Fibroblast of pulmonary artery (primary cell): ENCODE results near the gene ZNF148.

Source experiments
- DNase-seq: peaks from one replicate; pipeline ENCODE4 v3.0.0-alpha.2; 2010; ENCODE audit warnings: low read depth
- H3K4me3 ChIP-seq: replicated peaks from 2 replicates; pipeline ENCODE4 v1.5.1; 2011; ENCODE audit warnings: low read depth, mild to moderate bottlenecking, control low read depth, low read length, moderate library complexity
- CTCF ChIP-seq: IDR thresholded peaks from 2 replicates; pipeline ENCODE4 v1.5.1; 2011; ENCODE audit warnings: mild to moderate bottlenecking, control low read depth, low read length, inconsistent platforms; ENCODE audit errors: missing control alignments

Gene ZNF148

DNA sequence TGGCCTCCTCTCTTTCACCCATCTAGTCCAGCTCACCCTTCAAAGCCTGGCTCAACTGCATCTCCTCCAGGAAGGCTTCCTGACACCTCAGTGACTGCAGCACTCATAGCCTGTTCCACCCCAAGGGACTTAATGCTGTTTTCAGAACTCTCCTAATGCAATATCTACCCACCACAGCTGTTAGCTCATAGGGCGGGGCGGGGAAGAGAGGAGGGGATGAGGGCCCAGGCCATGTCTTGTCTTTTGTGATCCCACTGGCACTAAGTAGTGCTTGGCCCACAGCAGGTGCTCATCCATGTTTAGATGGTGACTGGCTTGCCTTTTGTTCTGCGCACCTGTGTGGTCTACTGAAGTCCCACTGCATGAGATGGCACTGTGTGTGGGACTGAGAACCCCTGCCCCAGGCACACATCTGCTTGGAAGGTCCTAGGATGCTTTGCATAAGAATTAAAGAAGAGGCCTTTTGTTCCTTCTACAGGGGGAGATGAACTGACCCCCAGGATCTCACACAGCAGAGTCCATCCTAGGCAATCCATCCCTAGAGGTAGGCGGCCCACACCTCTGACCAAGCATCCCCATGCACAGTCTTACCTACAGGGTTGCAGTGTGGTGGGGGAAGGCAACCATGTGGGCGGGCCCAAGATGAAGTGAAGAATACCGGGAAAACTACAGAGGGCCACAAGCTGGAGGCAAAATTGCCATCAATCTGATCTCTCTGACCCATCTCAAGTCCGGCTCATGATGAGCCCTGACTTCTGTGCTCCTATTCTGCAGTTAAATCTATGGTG, 185.6 kb downstream of the ZNF148 start:
- DNase-seq = no peak
- no peak overlapping the region for H3K4me3 ChIP-seq
- no peak for TF ChIP-seq CTCF

DNA sequence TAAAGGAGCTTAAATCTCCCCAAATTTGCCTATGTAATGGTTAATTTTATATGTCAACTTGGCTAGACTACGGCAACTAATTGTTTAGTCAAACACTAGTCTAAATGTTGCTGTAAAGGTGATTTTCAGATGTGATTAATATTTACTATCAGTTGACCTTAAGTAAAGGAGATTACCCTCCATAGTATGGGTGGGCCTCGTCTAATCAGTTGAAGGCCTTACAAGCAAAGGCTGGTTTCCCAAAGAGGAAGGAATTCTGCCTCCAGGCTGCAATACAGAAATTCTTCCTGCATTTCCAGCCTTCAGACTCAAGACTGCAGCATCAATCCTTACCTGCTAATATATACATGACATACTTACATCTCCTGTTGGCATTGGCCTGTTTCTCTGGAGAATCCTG, 186.2 kb downstream of the ZNF148 start:
- H3K4me3 ChIP-seq = no peak overlapping the region
- DNase-seq = no peak
- no peak for TF ChIP-seq CTCF

DNA sequence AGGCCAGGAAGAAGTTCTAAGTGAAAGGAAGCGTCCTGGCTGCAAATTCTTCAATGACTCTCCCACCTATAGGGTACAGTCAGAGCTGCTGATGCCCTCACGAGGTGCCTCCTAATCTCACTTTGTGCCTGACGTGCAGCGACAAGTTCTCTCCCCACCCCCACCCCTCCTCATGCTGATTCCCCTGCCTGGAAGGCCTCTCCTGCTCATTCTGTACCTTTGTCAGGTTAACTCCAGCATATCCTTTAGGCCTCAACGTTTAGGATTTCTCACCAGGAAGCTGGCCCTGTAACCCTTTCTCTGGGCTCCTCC, 187.6 kb downstream of the ZNF148 start:
- no peak for DNase-seq
- no peak overlapping the region for H3K4me3 ChIP-seq
- TF ChIP-seq CTCF = no peak

GRCh38 chr3:125186800-125187598, 188.1 kb downstream of the ZNF148 start:
- no peak for TF ChIP-seq CTCF
- DNase-seq = no peak
- H3K4me3 ChIP-seq = no peak overlapping the region

- DNase-seq = peak; percentile 46
Observed at GRCh38 chr3:125186261-125186787, 188.8 kb downstream of the ZNF148 start.

DNA sequence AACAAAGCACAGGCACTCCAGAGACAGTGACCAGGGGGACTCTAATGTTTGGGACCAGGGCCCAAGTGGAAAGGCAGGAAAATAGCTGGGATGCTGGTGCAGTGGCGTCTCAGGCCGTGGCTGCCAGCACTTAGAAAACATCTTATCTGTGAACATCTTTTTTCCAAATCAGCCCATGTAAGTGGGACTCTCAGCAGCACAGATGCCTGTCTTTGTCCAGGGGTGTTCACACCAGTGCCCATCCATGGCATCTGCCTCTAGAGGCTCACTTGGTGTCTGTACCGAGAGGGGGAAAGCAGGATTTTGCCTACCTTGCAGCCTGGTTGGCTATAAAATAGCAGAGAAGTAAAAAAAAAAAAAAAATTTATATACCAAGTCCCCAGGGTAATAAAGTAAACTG, 189.3 kb downstream of the ZNF148 start:
- no peak for TF ChIP-seq CTCF
- H3K4me3 ChIP-seq = no peak overlapping the region
- no peak for DNase-seq

More at GRCh38 chr3:125186261-125186787, 188.8 kb downstream of the ZNF148 start:
- no peak overlapping the region for H3K4me3 ChIP-seq
- TF ChIP-seq CTCF = no peak
